Natural killer cell (primary cell): Measurements from ENCODE around the gene CHD5. TPM values are rescaled to one million over a fixed set of nuclear protein-coding genes. Genes with fewer than 3 reads are reported as not detected.

ENCODE experiments used
- ATAC-seq, 3 donors: fragments of 150-1000 bp in 2 of 3; fragments of 200-7000 bp in 1 of 3; cut with Tn5 transposase; 1 replicate in 1 of 3; 2 replicates in 2 of 3; pipeline ENCODE4 v1.10.0; 2021; ENCODE audit warnings: mild to moderate bottlenecking in 2 of 3, moderate library complexity in 2 of 3
- DNase-seq, 2 donors: peaks; one replicate each; pipeline versions ENCODE4 v3.0.0 to v3.0.0-alpha.2; 2013 to 2021; ENCODE audit warnings: mixed read lengths in 1 of 2
- H3K27ac ChIP-seq: one replicate; pipeline ENCODE4 v1.5.1; 2013; ENCODE audit warnings: mild to moderate bottlenecking, low read length
- H3K27me3 ChIP-seq: one replicate; pipeline ENCODE4 v1.6.1; 2013; ENCODE audit warnings: low read length; ENCODE audit not compliant: control insufficient read depth, insufficient read depth
- H3K36me3 ChIP-seq: one replicate; pipeline ENCODE4 v1.6.1; 2013; ENCODE audit warnings: low read length; ENCODE audit not compliant: control insufficient read depth, insufficient read depth
- H3K4me1 ChIP-seq: one replicate; pipeline ENCODE4 v1.6.1; 2013; ENCODE audit warnings: low read length; ENCODE audit not compliant: control insufficient read depth, insufficient read depth
- H3K4me3 ChIP-seq: one replicate; pipeline ENCODE4 v1.5.1; 2013; ENCODE audit warnings: low read length
- H3K9me3 ChIP-seq: one replicate; pipeline ENCODE4 v1.6.1; 2013; ENCODE audit warnings: low read length; ENCODE audit not compliant: control insufficient read depth, insufficient read depth
- H3K27ac Mint-ChIP-seq, 2 donors: one replicate each; pipeline ENCODE4 v1.8.0; 2022; ENCODE audit warnings: mild to moderate bottlenecking in 2 of 2, mixed read lengths in 2 of 2, moderate library complexity in 1 of 2
- H3K27me3 Mint-ChIP-seq, 2 donors: one replicate each; pipeline ENCODE4 v1.8.0; 2022; ENCODE audit warnings: low read depth in 2 of 2, mixed read lengths in 2 of 2
- H3K36me3 Mint-ChIP-seq: one replicate; pipeline ENCODE4 v1.8.0; 2022; ENCODE audit warnings: mixed read lengths
- H3K4me1 Mint-ChIP-seq, 2 donors: one replicate each; pipeline ENCODE4 v1.8.0; 2022; ENCODE audit warnings: mixed read lengths in 2 of 2
- H3K4me3 Mint-ChIP-seq: one replicate; pipeline ENCODE4 v1.8.0; 2022; ENCODE audit warnings: mild to moderate bottlenecking, moderate library complexity, mixed read lengths
- H3K9me3 Mint-ChIP-seq, 2 donors: one replicate each; pipeline ENCODE4 v1.8.0; 2022; ENCODE audit warnings: mixed read lengths in 2 of 2
- CTCF ChIP-seq: fragments of 200-600 bp; IDR thresholded peaks from one replicate; pipeline ENCODE4 v1.8.0; 2022; ENCODE audit warnings: antibody characterized with exemption
- WGBS: methylation state at CpG from one replicate; pipeline ENCODE4 v1.1.7; 2013; ENCODE audit warnings: missing lambda C conversion rate; ENCODE audit not compliant: insufficient coverage; 5-methylcytosine and 5-hydroxymethylcytosine counted together
- intact Hi-C: fragments of 100-400 bp; cut with micrococcal nuclease; formaldehyde crosslinking; loops from one replicate; pipeline ENCODE4 v1.14.2; 2022
- total RNA-seq, 4 donors: library from RNA; stranded (reverse); fragments of 120-200 nt in 1 of 4; gene quantifications; one replicate each; pipeline versions ENCODE4 v1.2.3 to v1.2.4, GENCODE V29; 2013 to 2022

Gene CHD5
- total RNA-seq, 3 donors from 2014 or later (not counting 1 experiment from before 2014, with no cell fraction given) = 0.34 to 1.2 (median 0.73) TPM

GRCh38 chr1:6094801-6095505, 85.2 kb downstream of the CHD5 start:
- Histone ChIP-seq H3K27me3 (no peaks in the 10 kb centered on the region), H3K4me1 (no peaks in the 10 kb centered on the region), H3K4me3 (no peak overlapping the region), H3K36me3 (peaks cover 77% of the 10 kb centered on the region), H3K27ac (no peak overlapping the region), H3K9me3 (no peaks in the 10 kb centered on the region)
- no peak overlapping the region for H3K4me3 Mint-ChIP-seq
- H3K27ac Mint-ChIP-seq = no peak overlapping the region
- H3K9me3 Mint-ChIP-seq = no peaks in the 10 kb centered on the region
- peaks cover 5 to 21% of the 10 kb centered on the region in 2 donors for H3K4me1 Mint-ChIP-seq
- intact Hi-C loops = no loop called here
- TF ChIP-seq CTCF = no peak
- H3K36me3 Mint-ChIP-seq = peaks cover 7% of the 10 kb centered on the region
- ATAC-seq (no peak), DNase-seq (no peak)
- 96% methylated on average over 21 of the region's 21 CpGs for WGBS
- H3K27me3 Mint-ChIP-seq = no peaks in the 10 kb centered on the region

- Histone ChIP-seq H3K9me3 (no peaks in the 10 kb centered on the region), H3K4me3 (no peak overlapping the region), H3K36me3 (peaks cover 80% of the 10 kb centered on the region), H3K27ac (no peak overlapping the region), H3K27me3 (no peaks in the 10 kb centered on the region), H3K4me1 (no peaks in the 10 kb centered on the region)
- no peak for TF ChIP-seq CTCF
- peak overlapping the region; percentile 2 to 38 for H3K27ac Mint-ChIP-seq
- peaks cover 5 to 16% of the 10 kb centered on the region in 2 donors for H3K4me1 Mint-ChIP-seq
- whole genome bisulfite sequencing = 97% methylated on average over 19 of the region's 19 CpGs
- no peaks in the 10 kb centered on the region for H3K9me3 Mint-ChIP-seq
- H3K36me3 Mint-ChIP-seq = peaks cover 7% of the 10 kb centered on the region
- no peak for ATAC-seq
- no peak for DNase-seq
- H3K27me3 Mint-ChIP-seq = no peaks in the 10 kb centered on the region
- no peak overlapping the region for H3K4me3 Mint-ChIP-seq
- intact Hi-C loops = no loop called here
Observed at GRCh38 chr1:6094246-6094645, 85.9 kb downstream of the CHD5 start.

GRCh38 chr1:6093611-6094010, 86.5 kb downstream of the CHD5 start:
- Mint-ChIP-seq H3K36me3 (peaks cover 7% of the 10 kb centered on the region), H3K27me3 (no peaks in the 10 kb centered on the region), H3K4me3 (no peak overlapping the region), H3K27ac (peak overlapping the region; percentile 2 to 38), H3K4me1 (peaks cover 5 to 14% of the 10 kb centered on the region in 2 donors), H3K9me3 (no peaks in the 10 kb centered on the region)
- WGBS = 97% methylated on average over 9 of the region's 9 CpGs
- no peaks in the 10 kb centered on the region for H3K27me3 ChIP-seq
- intact Hi-C loops = no loop called here
- DNase-seq (no peak), ATAC-seq (no peak)
- no peaks in the 10 kb centered on the region for H3K9me3 ChIP-seq
- peaks cover 81% of the 10 kb centered on the region for H3K36me3 ChIP-seq
- no peak for TF ChIP-seq CTCF
- H3K4me3 ChIP-seq = no peak overlapping the region
- H3K27ac ChIP-seq = no peak overlapping the region
- H3K4me1 ChIP-seq = no peaks in the 10 kb centered on the region

DNA sequence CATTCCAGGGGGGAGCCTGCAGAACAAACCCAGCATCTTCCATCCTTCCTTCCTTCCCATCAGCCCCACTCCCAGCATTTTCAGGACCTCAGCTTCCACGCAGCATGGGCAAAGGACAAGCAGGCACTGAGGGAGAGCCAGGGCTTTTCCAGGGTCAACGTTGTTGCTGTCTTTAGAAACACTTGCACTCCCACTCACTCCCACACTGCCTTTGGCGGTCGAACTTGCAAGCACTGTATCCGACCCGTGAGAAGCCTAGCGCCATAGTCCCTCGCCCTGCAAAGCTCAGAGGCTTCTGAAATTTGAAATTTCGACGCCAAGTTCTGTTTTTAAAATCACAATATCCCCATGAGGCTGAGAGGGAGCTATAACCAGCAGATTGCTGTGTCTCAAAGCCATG, 87.0 kb downstream of the CHD5 start:
- intact Hi-C loops = no loop called here
- ATAC-seq (no peak), DNase-seq (no peak)
- Histone ChIP-seq H3K27ac (no peak overlapping the region), H3K9me3 (no peaks in the 10 kb centered on the region), H3K4me1 (no peaks in the 10 kb centered on the region), H3K27me3 (no peaks in the 10 kb centered on the region), H3K4me3 (no peak overlapping the region), H3K36me3 (peaks cover 79% of the 10 kb centered on the region)
- Mint-ChIP-seq H3K4me3 (no peak overlapping the region), H3K27me3 (no peaks in the 10 kb centered on the region), H3K27ac (no peak overlapping the region), H3K36me3 (peaks cover 7% of the 10 kb centered on the region), H3K9me3 (no peaks in the 10 kb centered on the region), H3K4me1 (peaks cover 5 to 10% of the 10 kb centered on the region in 2 donors)
- WGBS = 95% methylated on average over 10 of the region's 10 CpGs
- TF ChIP-seq CTCF = no peak
